ENCODE measurements around the gene RNF44. TPM values are rescaled to one million over a fixed set of nuclear protein-coding genes. Genes with fewer than 3 reads are reported as not detected.

Gene RNF44
- polyA plus RNA-seq, 4 donors = 13.5 to 56.9 (median 20.8) TPM

DNA sequence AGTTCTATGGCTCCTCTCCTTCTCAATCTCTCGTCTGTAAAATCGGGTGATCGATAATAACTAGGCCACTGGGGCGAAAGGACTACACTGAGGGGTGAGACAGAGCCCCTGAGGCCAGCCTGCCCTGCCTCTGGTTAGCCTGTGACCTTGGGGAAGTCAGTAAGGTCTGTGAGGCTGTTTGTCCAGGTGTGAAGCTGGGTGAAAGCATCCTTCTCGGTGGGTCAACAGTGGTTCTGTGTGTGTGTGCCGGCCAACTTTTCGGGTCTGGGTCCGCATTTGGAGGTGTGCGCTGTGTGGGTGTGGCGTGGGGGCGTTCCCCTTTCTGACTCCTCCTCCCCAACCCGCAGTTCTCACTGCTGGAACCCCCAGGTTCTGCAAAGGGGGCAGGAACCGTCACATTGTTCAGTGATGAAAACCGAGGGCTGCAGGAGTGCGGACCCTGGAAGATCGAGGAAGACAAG, 5.0 kb upstream of the RNF44 start:
- FAIRE-seq = no peak
- H3K36me3 ChIP-seq (ENCODE audit: control insufficient read depth in 3 of 3, insufficient read depth in 2 of 3, low read depth in 1 of 3, low read length in 3 of 3) = peaks cover 0 to 3% (median 0%) of the 10 kb centered on the region in 3 donors

DNA sequence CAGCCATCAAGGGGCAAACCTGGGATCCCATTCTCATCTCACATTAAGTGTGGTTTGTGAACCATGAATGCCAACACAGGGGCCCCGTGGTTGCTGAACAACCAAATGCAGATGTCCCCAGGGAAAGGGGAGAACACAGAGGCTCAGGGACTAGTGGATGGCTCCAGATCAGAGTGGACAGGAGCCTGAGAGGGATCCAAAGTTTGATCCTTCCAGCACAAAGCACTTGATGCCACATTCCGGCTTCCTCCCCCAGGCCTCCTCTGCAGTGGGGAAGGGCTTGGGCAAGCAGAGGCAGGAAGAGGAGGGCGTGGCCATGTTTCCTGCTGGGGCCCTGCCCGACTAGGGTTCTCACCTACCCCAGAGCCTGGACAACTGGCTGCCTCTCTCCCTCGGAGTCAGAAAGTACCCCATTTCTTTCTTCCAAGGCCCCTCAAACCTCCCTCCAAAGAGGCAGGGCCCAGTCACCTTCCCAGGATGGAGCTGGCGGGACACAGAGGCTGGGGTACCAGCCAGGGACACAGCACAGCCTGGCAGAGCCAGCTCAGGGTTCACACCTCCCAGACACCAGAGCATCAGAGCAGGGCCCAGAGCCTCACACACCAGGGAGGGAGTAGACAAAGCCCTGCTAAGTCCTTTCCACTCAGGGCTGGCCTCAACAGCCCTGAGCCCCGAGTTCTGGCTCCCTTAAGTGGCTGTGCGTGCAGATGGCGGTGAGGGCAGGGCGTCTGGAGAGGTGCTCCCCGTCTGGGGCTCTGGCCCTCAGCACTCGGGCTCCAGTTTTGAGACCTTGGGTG, 4.3 kb upstream of the RNF44 start:
- DNase-seq = peak; percentile 75 to 89
- WGBS, 3 donors = 37 to 52% (median 40%) methylated on average over 10 to 12 of the region's 12 CpGs
- FAIRE-seq = no peak
- Histone ChIP-seq H3K4me3 (ENCODE audit: low read depth in 1 of 3, low read length in 3 of 3) (peak overlapping the region in 1 of 3 donors; percentile 90), H3K36me3 (ENCODE audit: control insufficient read depth in 3 of 3, insufficient read depth in 2 of 3, low read depth in 1 of 3, low read length in 3 of 3) (peaks cover 0 to 3% (median 0%) of the 10 kb centered on the region in 3 donors), H3K4me1 (ENCODE audit: control insufficient read depth in 3 of 3, insufficient read depth in 2 of 3, low read depth in 1 of 3, low read length in 2 of 3) (peaks cover 3 to 38% (median 5%) of the 10 kb centered on the region in 3 donors), H3K27ac (ENCODE audit: low read depth in 1 of 3, low read length in 2 of 3) (peak overlapping the region; percentile 81 to 99 (median 91)), H3K27me3 (ENCODE audit: control insufficient read depth in 3 of 3, insufficient read depth in 3 of 3, low read length in 3 of 3) (no peaks in the 10 kb centered on the region), H3K9me3 (ENCODE audit: control insufficient read depth in 2 of 2, insufficient read depth in 1 of 2, low read depth in 1 of 2, low read length in 1 of 2) (no peaks in the 10 kb centered on the region)

More for the DNA sequence above, 5.0 kb upstream of the RNF44 start:
- peak overlapping the region; percentile 58 to 90 (median 63) for H3K4me3 ChIP-seq (ENCODE audit: low read depth in 1 of 3, low read length in 3 of 3)
- 12 to 39% (median 19%) methylated on average over 16 of the region's 16 CpGs for WGBS, 3 donors
- H3K27ac ChIP-seq (ENCODE audit: low read depth in 1 of 3, low read length in 2 of 3) = peak overlapping the region; percentile 81 to 99 (median 91)
- H3K9me3 ChIP-seq (ENCODE audit: control insufficient read depth in 2 of 2, insufficient read depth in 1 of 2, low read depth in 1 of 2, low read length in 1 of 2) = no peaks in the 10 kb centered on the region
- peak in 1 of 2 donors; percentile 58 for DNase-seq
- H3K27me3 ChIP-seq (ENCODE audit: control insufficient read depth in 3 of 3, insufficient read depth in 3 of 3, low read length in 3 of 3) = no peaks in the 10 kb centered on the region
- H3K4me1 ChIP-seq (ENCODE audit: control insufficient read depth in 3 of 3, insufficient read depth in 2 of 3, low read depth in 1 of 3, low read length in 2 of 3) = peaks cover 3 to 45% (median 7%) of the 10 kb centered on the region in 3 donors

DNA sequence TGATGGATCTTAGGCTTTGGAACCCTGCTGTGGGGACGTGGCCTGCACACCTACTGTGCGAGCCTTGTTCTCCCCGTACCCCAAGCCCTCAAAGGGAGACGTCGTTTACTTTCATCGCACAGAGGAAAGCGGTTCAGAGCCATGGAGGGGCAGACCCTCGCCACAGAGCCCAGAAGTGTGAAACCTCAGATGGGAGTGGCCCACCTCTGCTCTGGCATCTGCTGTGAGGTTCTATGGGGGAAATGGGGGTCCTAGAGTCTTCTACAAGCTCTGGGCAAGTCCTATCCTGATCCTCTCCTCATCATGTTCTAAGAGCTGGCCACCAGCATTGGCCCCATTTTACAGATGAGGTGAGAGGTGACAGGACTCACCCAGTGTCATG, 3.7 kb upstream of the RNF44 start:
- H3K9me3 ChIP-seq (ENCODE audit: control insufficient read depth in 2 of 2, insufficient read depth in 1 of 2, low read depth in 1 of 2, low read length in 1 of 2) = no peaks in the 10 kb centered on the region
- peak overlapping the region; percentile 81 to 99 (median 91) for H3K27ac ChIP-seq (ENCODE audit: low read depth in 1 of 3, low read length in 2 of 3)
- H3K4me3 ChIP-seq (ENCODE audit: low read depth in 1 of 3, low read length in 3 of 3) = no peak overlapping the region
- H3K36me3 ChIP-seq (ENCODE audit: control insufficient read depth in 3 of 3, insufficient read depth in 2 of 3, low read depth in 1 of 3, low read length in 3 of 3) = peaks cover 0 to 3% (median 0%) of the 10 kb centered on the region in 3 donors
- no peaks in the 10 kb centered on the region for H3K27me3 ChIP-seq (ENCODE audit: control insufficient read depth in 3 of 3, insufficient read depth in 3 of 3, low read length in 3 of 3)
- WGBS, 3 donors = 73 to 84% (median 78%) methylated on average over 8 of the region's 8 CpGs
- FAIRE-seq (no peak), DNase-seq (no peak)
- H3K4me1 ChIP-seq (ENCODE audit: control insufficient read depth in 3 of 3, insufficient read depth in 2 of 3, low read depth in 1 of 3, low read length in 2 of 3) = peaks cover 3 to 32% (median 5%) of the 10 kb centered on the region in 3 donors

DNA sequence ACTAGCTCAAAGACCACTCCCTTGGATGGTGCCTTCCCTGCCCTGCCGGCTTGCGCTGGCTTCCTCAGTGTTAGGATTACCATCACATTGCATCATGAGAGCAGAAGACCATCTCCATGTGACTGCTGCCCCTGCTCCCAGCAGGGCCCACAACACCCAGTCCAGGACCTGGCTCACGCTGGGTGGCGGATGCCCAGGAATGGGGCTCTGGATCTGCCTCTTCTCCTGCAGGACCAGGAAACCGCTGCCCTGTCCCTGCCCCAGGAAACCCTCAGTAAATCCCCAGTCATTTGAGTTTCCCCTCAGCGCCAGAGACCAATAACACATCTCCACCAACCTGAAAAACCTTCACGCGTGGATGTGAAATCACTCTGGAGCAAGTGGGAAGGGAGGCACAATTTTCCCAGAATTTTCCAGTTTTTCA, 3.3 kb upstream of the RNF44 start:
- Histone ChIP-seq H3K4me1 (ENCODE audit: control insufficient read depth in 3 of 3, insufficient read depth in 2 of 3, low read depth in 1 of 3, low read length in 2 of 3) (peaks cover 3 to 29% (median 5%) of the 10 kb centered on the region in 3 donors), H3K27ac (ENCODE audit: low read depth in 1 of 3, low read length in 2 of 3) (no peak overlapping the region), H3K36me3 (ENCODE audit: control insufficient read depth in 3 of 3, insufficient read depth in 2 of 3, low read depth in 1 of 3, low read length in 3 of 3) (peaks cover 0 to 5% (median 0%) of the 10 kb centered on the region in 3 donors), H3K27me3 (ENCODE audit: control insufficient read depth in 3 of 3, insufficient read depth in 3 of 3, low read length in 3 of 3) (no peaks in the 10 kb centered on the region), H3K4me3 (ENCODE audit: low read depth in 1 of 3, low read length in 3 of 3) (no peak overlapping the region), H3K9me3 (ENCODE audit: control insufficient read depth in 2 of 2, insufficient read depth in 1 of 2, low read depth in 1 of 2, low read length in 1 of 2) (no peaks in the 10 kb centered on the region)
- FAIRE-seq (no peak), DNase-seq (no peak)
- WGBS, 3 donors = 90 to 96% (median 93%) methylated on average over 8 of the region's 8 CpGs

DNA sequence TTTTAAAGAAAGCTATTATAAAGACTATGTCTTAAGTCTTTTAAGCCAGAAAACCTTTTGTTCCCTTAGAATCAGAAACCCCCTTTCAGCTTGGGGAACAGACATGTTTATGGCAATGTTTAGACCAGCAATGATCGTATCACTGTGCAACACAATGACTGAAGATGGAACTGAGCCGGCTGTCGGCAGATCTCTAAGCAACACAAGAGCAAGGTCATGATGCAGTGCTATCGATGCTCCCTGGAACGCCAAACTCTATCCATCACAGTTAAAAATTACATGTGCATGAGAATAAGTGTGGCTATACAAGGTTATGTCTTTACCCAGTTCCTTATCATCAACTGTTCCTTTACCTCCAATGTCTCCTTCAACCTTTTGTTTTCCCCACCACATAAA, 1.8 kb upstream of the RNF44 start:
- Histone ChIP-seq H3K9me3 (ENCODE audit: control insufficient read depth in 2 of 2, insufficient read depth in 1 of 2, low read depth in 1 of 2, low read length in 1 of 2) (no peaks in the 10 kb centered on the region), H3K27me3 (ENCODE audit: control insufficient read depth in 3 of 3, insufficient read depth in 3 of 3, low read length in 3 of 3) (no peaks in the 10 kb centered on the region), H3K27ac (ENCODE audit: low read depth in 1 of 3, low read length in 2 of 3) (no peak overlapping the region), H3K36me3 (ENCODE audit: control insufficient read depth in 3 of 3, insufficient read depth in 2 of 3, low read depth in 1 of 3, low read length in 3 of 3) (peaks cover 0 to 20% (median 0%) of the 10 kb centered on the region in 3 donors), H3K4me1 (ENCODE audit: control insufficient read depth in 3 of 3, insufficient read depth in 2 of 3, low read depth in 1 of 3, low read length in 2 of 3) (peaks cover 8 to 37% (median 12%) of the 10 kb centered on the region in 3 donors), H3K4me3 (ENCODE audit: low read depth in 1 of 3, low read length in 3 of 3) (no peak overlapping the region)
- FAIRE-seq = no peak
- DNase-seq = no peak
- WGBS, 3 donors = 55 to 63% (median 59%) methylated on average over 5 of the region's 5 CpGs

DNA sequence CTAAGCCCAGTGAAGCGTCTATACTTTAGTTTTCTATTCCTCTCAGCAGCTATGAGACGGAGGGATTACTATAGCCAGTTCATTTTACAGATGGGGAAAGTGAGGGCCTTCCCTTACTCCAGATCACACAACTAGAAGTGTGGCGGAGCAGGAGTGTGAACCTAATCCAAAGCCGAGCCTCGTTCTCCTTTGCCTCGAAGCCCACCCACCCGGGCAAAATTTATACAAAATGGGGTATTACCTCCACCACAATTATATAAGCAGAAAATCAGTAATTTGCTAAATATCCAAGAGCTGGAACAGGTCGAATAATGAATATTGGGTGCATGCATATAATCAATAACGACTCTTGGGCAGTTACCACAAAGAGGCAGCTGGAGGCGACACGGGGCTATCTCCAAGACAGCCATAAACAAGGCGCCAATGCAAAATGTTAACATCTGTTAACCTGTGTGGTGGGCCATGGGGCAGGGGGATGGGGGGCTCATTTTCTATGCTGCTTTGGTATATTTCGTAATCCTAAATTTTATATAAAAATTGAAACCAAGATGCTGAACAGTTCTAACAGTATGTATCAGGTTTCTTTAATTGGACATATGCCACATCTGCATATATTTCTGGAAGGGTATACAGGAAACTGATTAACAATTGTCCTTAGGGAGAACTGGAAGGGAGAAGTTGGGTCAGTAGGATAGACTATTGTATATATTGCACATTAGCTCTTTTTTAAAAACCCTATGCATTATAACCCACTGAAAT, 1.2 kb upstream of the RNF44 start:
- 19 to 25% (median 22%) methylated on average over 13 of the region's 13 CpGs for WGBS, 3 donors

DNA sequence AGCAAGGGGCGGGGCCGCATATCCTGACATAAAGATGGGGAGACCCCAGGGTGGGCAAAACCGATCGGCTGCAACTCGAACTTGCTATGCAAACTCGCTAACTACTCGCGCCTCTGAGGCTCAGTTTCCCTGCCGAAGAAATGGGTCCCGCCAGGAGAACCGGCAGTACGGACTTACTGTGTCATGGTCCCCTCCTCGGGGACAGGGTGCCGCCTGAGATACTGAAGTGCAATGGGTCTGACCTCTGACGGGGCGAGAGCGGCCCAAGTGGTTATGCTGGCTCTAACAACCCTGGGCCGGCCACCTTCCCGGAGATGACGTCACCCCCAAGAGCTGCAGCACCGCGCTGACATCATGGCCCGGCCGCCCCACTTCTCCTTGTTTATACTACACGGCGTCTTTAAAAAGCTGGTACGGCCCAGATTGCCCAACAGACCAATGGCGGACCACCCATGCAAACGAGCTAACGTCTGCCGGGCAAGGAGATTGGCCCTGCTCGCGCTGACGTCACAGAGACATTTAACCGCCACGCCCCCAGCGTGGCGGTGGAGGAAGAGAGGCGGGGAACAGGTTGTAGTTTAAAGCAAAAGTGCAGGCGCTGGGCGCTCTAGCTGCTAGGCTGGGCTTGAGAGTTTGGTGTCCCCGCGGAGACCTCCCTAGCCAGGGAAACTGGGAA, 490 bp upstream of the RNF44 start:
- FAIRE-seq (no peak), DNase-seq (peak; percentile 100)
- WGBS, 3 donors = 0% methylated on average over 43 of the region's 43 CpGs
- H3K27ac ChIP-seq (ENCODE audit: low read depth in 1 of 3, low read length in 2 of 3) = peak overlapping the region; percentile 93 to 95 (median 94)
- peaks cover 12 to 50% (median 18%) of the 10 kb centered on the region in 3 donors for H3K4me1 ChIP-seq (ENCODE audit: control insufficient read depth in 3 of 3, insufficient read depth in 2 of 3, low read depth in 1 of 3, low read length in 2 of 3)
- H3K36me3 ChIP-seq (ENCODE audit: control insufficient read depth in 3 of 3, insufficient read depth in 2 of 3, low read depth in 1 of 3, low read length in 3 of 3) = peaks cover 0 to 31% (median 0%) of the 10 kb centered on the region in 3 donors
- H3K4me3 ChIP-seq (ENCODE audit: low read depth in 1 of 3, low read length in 3 of 3) = peak overlapping the region; percentile 38 to 84 (median 73)
- no peaks in the 10 kb centered on the region for H3K9me3 ChIP-seq (ENCODE audit: control insufficient read depth in 2 of 2, insufficient read depth in 1 of 2, low read depth in 1 of 2, low read length in 1 of 2)
- no peaks in the 10 kb centered on the region for H3K27me3 ChIP-seq (ENCODE audit: control insufficient read depth in 3 of 3, insufficient read depth in 3 of 3, low read length in 3 of 3)

More for the DNA sequence above, 1.2 kb upstream of the RNF44 start:
- Histone ChIP-seq H3K36me3 (ENCODE audit: control insufficient read depth in 3 of 3, insufficient read depth in 2 of 3, low read depth in 1 of 3, low read length in 3 of 3) (peaks cover 0 to 24% (median 0%) of the 10 kb centered on the region in 3 donors), H3K27ac (ENCODE audit: low read depth in 1 of 3, low read length in 2 of 3) (peak overlapping the region; percentile 16 to 95 (median 89)), H3K27me3 (ENCODE audit: control insufficient read depth in 3 of 3, insufficient read depth in 3 of 3, low read length in 3 of 3) (no peaks in the 10 kb centered on the region), H3K4me1 (ENCODE audit: control insufficient read depth in 3 of 3, insufficient read depth in 2 of 3, low read depth in 1 of 3, low read length in 2 of 3) (peaks cover 8 to 43% (median 14%) of the 10 kb centered on the region in 3 donors), H3K9me3 (ENCODE audit: control insufficient read depth in 2 of 2, insufficient read depth in 1 of 2, low read depth in 1 of 2, low read length in 1 of 2) (no peaks in the 10 kb centered on the region), H3K4me3 (ENCODE audit: low read depth in 1 of 3, low read length in 3 of 3) (peak overlapping the region in 1 of 3 donors; percentile 34)
- DNase-seq = no peak
- FAIRE-seq = no peak
